OCI-LY7 (cell line): ENCODE measurements around the gene ANKRD62. TPM values are rescaled to one million over a fixed set of nuclear protein-coding genes. Genes with fewer than 3 reads are reported as not detected.

Experiments
- BruUV-seq: library from RNA; stranded (reverse); fragments of 400-500 nt; replicated peaks from 2 replicates; lab custom pipeline; 2021; lab: Mats Ljungman, UMichigan
- CTCF ChIA-PET: fragments of 300-600 bp; sonication (Branson Sonifier 250); formaldehyde crosslinking; loops from one replicate; lab custom pipeline; 2022; ENCODE audit warnings: antibody characterized with exemption; ENCODE audit not compliant: unreplicated experiment; lab: Charles Lee
- POLR2A ChIA-PET: fragments of 300-600 bp; sonication (Branson Sonifier 250); formaldehyde crosslinking; loops from one replicate; lab custom pipeline; 2022; ENCODE audit warnings: antibody characterized with exemption; lab: Charles Lee
- DNase-seq: peaks from one replicate; pipeline ENCODE4 v3.0.0-alpha.2; 2015; ENCODE audit warnings: low spot score
- H2AFZ ChIP-seq: fragments of 200-600 bp; sonication (generic), shearing (Covaris generic); 2 replicates; pipeline ENCODE4 v1.6.1; 2014; ENCODE audit warnings: mild to moderate bottlenecking, antibody characterized with exemption, low read length, moderate library complexity
- H3K27ac ChIP-seq: fragments of 200-600 bp; sonication (generic); 2 replicates; pipeline ENCODE4 v1.5.1; 2014; ENCODE audit warnings: mixed run types, low read depth, mild to moderate bottlenecking, moderate library complexity, low read length, inconsistent platforms; ENCODE audit not compliant: poor library complexity, severe bottlenecking
- H3K36me3 ChIP-seq: fragments of 200-600 bp; sonication (generic); 2 replicates; pipeline ENCODE4 v1.6.1; 2014; ENCODE audit warnings: mild to moderate bottlenecking, antibody characterized with exemption, low read length, moderate library complexity, mixed read lengths; ENCODE audit not compliant: insufficient read depth
- H3K4me1 ChIP-seq: fragments of 200-600 bp; sonication (generic); 2 replicates; pipeline ENCODE4 v1.5.1; 2014; ENCODE audit warnings: mild to moderate bottlenecking, low read length; ENCODE audit not compliant: insufficient read depth, poor library complexity, severe bottlenecking
- H3K4me2 ChIP-seq: fragments of 200-600 bp; sonication (generic); 2 replicates; pipeline ENCODE4 v1.6.1; 2014; ENCODE audit warnings: mild to moderate bottlenecking, low read length
- H3K4me3 ChIP-seq: fragments of 200-600 bp; sonication (generic); 2 replicates; pipeline ENCODE4 v1.5.1; 2014; ENCODE audit warnings: mild to moderate bottlenecking, low read depth, low read length; ENCODE audit not compliant: poor library complexity, severe bottlenecking
- H3K79me2 ChIP-seq: fragments of 200-600 bp; sonication (generic); 2 replicates; pipeline ENCODE4 v1.6.1; 2016; ENCODE audit warnings: low read depth, mild to moderate bottlenecking, low read length, moderate library complexity, mixed read lengths; ENCODE audit not compliant: insufficient read depth
- H3K9me2 ChIP-seq: fragments of 200-600 bp; sonication (generic); 2 replicates; pipeline ENCODE4 v1.6.1; 2016; ENCODE audit warnings: mild to moderate bottlenecking, low read length, mixed read lengths; ENCODE audit not compliant: insufficient read depth
- H3K9me3 ChIP-seq: fragments of 200-600 bp; sonication (generic); 2 replicates; pipeline ENCODE4 v1.6.1; 2014; ENCODE audit warnings: mild to moderate bottlenecking, mixed run types, low read length, mixed read lengths
- H4K20me1 ChIP-seq: fragments of 200-600 bp; sonication (generic); 2 replicates; pipeline ENCODE4 v1.6.1; 2014; ENCODE audit warnings: mild to moderate bottlenecking, antibody characterized with exemption, low read length, moderate library complexity, mixed read lengths; ENCODE audit not compliant: insufficient read depth
- EZH2phosphoT487 ChIP-seq: fragments of 200-600 bp; sonication (generic); IDR thresholded peaks from 2 replicates; pipeline ENCODE4 v1.6.1; 2018; ENCODE audit warnings: low read depth, borderline replicate concordance, mild to moderate bottlenecking, mixed run types, antibody characterized with exemption, low read length, moderate library complexity, mixed read lengths
- intact Hi-C: fragments of 100-400 bp; cut with micrococcal nuclease; formaldehyde crosslinking; loops from one replicate; pipeline ENCODE4 v1.10.0; 2022; ENCODE audit not compliant: unreplicated experiment
- total RNA-seq, 2 experiments: library from RNA; depleted of rRNA in 1 of 2; stranded (reverse); fragments of >200 nt in 1 of 2; shearing (Covaris generic) in 1 of 2; gene quantifications; 2 replicates each; pipeline ENCODE4 v1.2.3, GENCODE V29; 2014 to 2022
- TF ChIP-seq, protein P1 (sequence below): fragments of 200-600 bp; sonication (generic); conservative IDR thresholded peaks from 2 replicates; pipeline ENCODE4 v1.5.1; 2014; ENCODE audit warnings: mild to moderate bottlenecking, antibody characterized with exemption, low read length, moderate library complexity, mixed read lengths

ANKRD62 gene
- total RNA-seq, 2 experiments from 2014 or later, result 4.1 to 7.3 TPM

DNA sequence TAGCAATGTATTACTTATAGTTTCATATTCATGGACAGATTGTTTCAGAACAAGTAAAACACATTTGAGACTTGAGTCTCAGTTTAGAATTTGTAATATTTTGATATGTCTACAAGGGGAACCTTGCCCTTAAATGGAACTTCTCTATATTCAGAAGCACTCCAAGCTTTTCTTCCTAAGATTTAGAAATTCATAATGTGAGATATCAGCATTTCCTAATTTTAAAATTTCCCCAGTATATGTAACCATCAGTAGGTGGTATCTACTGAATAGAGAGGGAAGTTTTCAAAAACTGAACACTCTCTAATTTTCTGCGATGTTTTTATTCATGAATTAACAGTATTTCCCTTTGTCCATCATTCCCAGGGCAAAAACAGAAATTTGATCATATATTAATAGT lies 7.6 kb downstream of the ANKRD62 start:
- CTCF ChIA-PET, result no interaction called here

DNA sequence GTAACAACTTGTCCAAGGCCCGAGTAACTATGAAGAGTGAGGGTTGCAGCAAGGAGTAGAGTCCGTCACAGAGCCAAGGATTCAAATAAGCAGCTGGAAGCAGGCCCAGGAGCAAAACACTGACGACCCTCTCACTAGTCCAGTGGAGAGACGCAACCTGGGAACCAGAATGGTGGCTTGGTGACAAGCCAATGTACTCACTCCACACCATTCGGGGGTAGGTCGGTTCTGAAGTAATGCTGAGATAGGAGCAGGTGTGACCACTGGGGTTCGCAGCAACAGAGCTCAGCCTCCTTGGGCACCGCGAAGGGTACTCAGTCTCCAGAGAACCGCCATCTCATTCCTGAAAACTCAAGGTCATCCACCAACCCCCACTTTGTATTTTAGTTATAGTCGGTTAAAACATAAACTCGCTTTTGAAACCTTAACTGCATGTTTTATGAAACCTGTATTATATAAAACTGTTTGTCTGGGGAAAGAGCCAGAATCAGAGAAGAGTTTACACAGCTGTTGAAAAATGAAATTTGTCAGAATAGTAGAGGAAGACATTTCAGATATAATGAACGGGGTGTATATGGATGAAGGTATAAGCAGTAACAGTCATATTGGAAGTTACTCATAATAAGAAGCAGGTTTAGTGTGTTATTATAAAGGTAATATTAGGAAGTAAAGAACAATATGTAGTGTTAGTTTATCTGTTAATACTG lies 8.6 kb downstream of the ANKRD62 start:
- TF ChIP-seq, protein P1, sequence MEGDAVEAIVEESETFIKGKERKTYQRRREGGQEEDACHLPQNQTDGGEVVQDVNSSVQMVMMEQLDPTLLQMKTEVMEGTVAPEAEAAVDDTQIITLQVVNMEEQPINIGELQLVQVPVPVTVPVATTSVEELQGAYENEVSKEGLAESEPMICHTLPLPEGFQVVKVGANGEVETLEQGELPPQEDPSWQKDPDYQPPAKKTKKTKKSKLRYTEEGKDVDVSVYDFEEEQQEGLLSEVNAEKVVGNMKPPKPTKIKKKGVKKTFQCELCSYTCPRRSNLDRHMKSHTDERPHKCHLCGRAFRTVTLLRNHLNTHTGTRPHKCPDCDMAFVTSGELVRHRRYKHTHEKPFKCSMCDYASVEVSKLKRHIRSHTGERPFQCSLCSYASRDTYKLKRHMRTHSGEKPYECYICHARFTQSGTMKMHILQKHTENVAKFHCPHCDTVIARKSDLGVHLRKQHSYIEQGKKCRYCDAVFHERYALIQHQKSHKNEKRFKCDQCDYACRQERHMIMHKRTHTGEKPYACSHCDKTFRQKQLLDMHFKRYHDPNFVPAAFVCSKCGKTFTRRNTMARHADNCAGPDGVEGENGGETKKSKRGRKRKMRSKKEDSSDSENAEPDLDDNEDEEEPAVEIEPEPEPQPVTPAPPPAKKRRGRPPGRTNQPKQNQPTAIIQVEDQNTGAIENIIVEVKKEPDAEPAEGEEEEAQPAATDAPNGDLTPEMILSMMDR, result no peak
- TF ChIP-seq EZH2phosphoT487, result no peak
- Histone ChIP-seq H3K79me2 (no peaks in the 10 kb centered on the region), H2AFZ (no peak overlapping the region), H3K4me3 (no peak overlapping the region), H3K4me1 (no peaks in the 10 kb centered on the region), H3K4me2 (no peak overlapping the region), H3K9me3 (no peaks in the 10 kb centered on the region), H3K36me3 (peaks cover 12% of the 10 kb centered on the region; the same call in 1 of the 2 replicates), H3K9me2 (no peaks in the 10 kb centered on the region), H4K20me1 (no peaks in the 10 kb centered on the region), H3K27ac (no peak overlapping the region)
- no TSS peak for BruUV-seq
- no peak for DNase-seq
- intact Hi-C loops, result no loop called here
- CTCF ChIA-PET, result no interaction called here
- POLR2A ChIA-PET, result no interaction called here

More for the DNA sequence above, 7.6 kb downstream of the ANKRD62 start:
- POLR2A ChIA-PET, result no interaction called here
- peaks cover 12% of the 10 kb centered on the region; the same call in 1 of the 2 replicates for H3K36me3 ChIP-seq
- no peak for DNase-seq
- H3K4me3 ChIP-seq, result no peak overlapping the region
- no peak overlapping the region for H3K27ac ChIP-seq
- no peak overlapping the region for H3K4me2 ChIP-seq
- intact Hi-C loops, result no loop called here
- H3K79me2 ChIP-seq, result no peaks in the 10 kb centered on the region
- no peaks in the 10 kb centered on the region for H4K20me1 ChIP-seq
- H3K9me3 ChIP-seq, result no peaks in the 10 kb centered on the region
- no peak overlapping the region for H2AFZ ChIP-seq
- no TSS peak for BruUV-seq
- H3K4me1 ChIP-seq, result no peaks in the 10 kb centered on the region
- no peaks in the 10 kb centered on the region for H3K9me2 ChIP-seq
- no peak for TF ChIP-seq EZH2phosphoT487
- TF ChIP-seq, protein P1, result no peak

DNA sequence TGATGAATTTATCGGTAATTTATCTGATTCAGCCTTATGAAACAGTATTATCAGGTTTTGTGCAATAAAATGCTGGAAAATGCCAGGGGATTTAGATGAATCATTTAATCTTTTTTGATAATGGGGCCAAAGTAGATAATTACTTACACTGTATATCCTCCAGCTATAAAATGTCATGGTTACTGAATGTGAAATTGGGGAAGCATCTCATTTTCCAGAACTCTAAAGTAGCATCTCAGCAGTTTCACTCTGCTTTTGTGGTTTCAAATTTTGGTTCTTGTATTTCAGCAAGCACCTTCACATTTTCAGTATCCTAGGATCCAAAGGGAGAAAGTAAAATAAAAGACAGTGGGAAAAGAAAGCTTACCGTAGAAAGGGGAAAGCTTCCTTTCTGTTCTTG lies 12.8 kb downstream of the ANKRD62 start:
- H2AFZ ChIP-seq, result no peak overlapping the region
- no TSS peak for BruUV-seq
- DNase-seq, result no peak
- ChIA-PET POLR2A (no interaction called here), CTCF (no interaction called here)
- no peaks in the 10 kb centered on the region for H3K4me1 ChIP-seq
- no peaks in the 10 kb centered on the region for H3K9me2 ChIP-seq
- no peak overlapping the region for H3K4me2 ChIP-seq
- H3K4me3 ChIP-seq, result no peak overlapping the region
- no peak overlapping the region for H3K27ac ChIP-seq
- intact Hi-C loops, result no loop called here
- no peaks in the 10 kb centered on the region for H4K20me1 ChIP-seq
- TF ChIP-seq, protein P1, result no peak
- TF ChIP-seq EZH2phosphoT487, result no peak
- no peaks in the 10 kb centered on the region for H3K9me3 ChIP-seq
- H3K79me2 ChIP-seq, result no peaks in the 10 kb centered on the region
- no peaks in the 10 kb centered on the region for H3K36me3 ChIP-seq
